HepG2 (cell line): ENCODE data around the gene CCDC3. TPM values are rescaled to one million over a fixed set of nuclear protein-coding genes. Genes with fewer than 3 reads are reported as not detected.

Experiments used
- ATAC-seq: fragments of 200-7000 bp; cut with Tn5 transposase; 3 replicates; pipeline ENCODE4 v1.9.1; 2020; ENCODE audit warnings: mild to moderate bottlenecking, moderate library complexity
- BruUV-seq: library from RNA; stranded (reverse); fragments of 400-500 nt; replicated peaks from 2 replicates; lab custom pipeline; 2021; lab: Mats Ljungman, UMichigan
- CTCF ChIA-PET: fragments of 300-600 bp; formaldehyde crosslinking; extraction: SDS; loops from one replicate; lab custom pipeline; 2021; ENCODE audit warnings: low total read pairs, inconsistent platforms, low intra/inter-chr PET ratio; lab: Yijun Ruan, JAX
- POLR2A ChIA-PET: fragments of 350-600 bp; sonication (Branson Sonifier 250); formaldehyde crosslinking; loops from one replicate; lab custom pipeline; 2020; ENCODE audit warnings: antibody characterized with exemption, inconsistent platforms; lab: Yijun Ruan, JAX
- DNase-seq: peaks from one replicate; pipeline ENCODE4 v3.0.0-alpha.2; 2015; ENCODE audit warnings: low spot score
- FAIRE-seq: peaks from 3 replicates; lab custom pipeline; 2011; peaks lifted over from hg19 to GRCh38; lab: Jason Lieb, UNC
- H2AFZ ChIP-seq: one replicate; pipeline ENCODE4 v1.6.1; 2011; ENCODE audit warnings: low read length, inconsistent platforms
- H3K27ac ChIP-seq: fragments of 300-600 bp; 3 replicates; pipeline ENCODE4 v1.8.0; 2011; ENCODE audit warnings: mixed run types, mild to moderate bottlenecking, mixed read lengths, low read length, inconsistent platforms; ENCODE audit not compliant: insufficient read depth; ENCODE audit errors: extremely low read length
- H3K27me3 ChIP-seq, 2 experiments: fragments of 200-600 bp in 1 of 2; 2 replicates in 1 of 2; 3 replicates in 1 of 2; pipeline versions ENCODE4 v1.6.0 to v1.8.0; 2011; ENCODE audit warnings: low read length in 2 of 2, mild to moderate bottlenecking in 2 of 2, moderate library complexity in 2 of 2, inconsistent platforms in 1 of 2; ENCODE audit not compliant: insufficient read depth in 2 of 2, control insufficient read depth in 1 of 2
- H3K36me3 ChIP-seq, 2 experiments: fragments of 200-600 bp in 1 of 2; replicated peaks in 1 of 2; 2 replicates in 1 of 2; 3 replicates in 1 of 2; pipeline versions ENCODE4 v1.5.1 to v1.8.0; 2011; ENCODE audit warnings: low read length in 2 of 2, inconsistent platforms in 1 of 2; ENCODE audit not compliant: insufficient read depth in 2 of 2, control insufficient read depth in 1 of 2
- H3K4me1 ChIP-seq: 2 replicates; pipeline ENCODE4 v1.5.1; 2012; ENCODE audit warnings: low read length, inconsistent platforms; ENCODE audit not compliant: insufficient read depth
- H3K4me2 ChIP-seq: 2 replicates; pipeline ENCODE4 v1.6.0; 2011; ENCODE audit warnings: low read depth, low read length, inconsistent platforms
- H3K4me3 ChIP-seq, 3 experiments: fragments of 200-600 bp in 1 of 3; sonication (generic), shearing (Covaris generic) in 1 of 3; replicated peaks in 1 of 3; 2 replicates each; pipeline ENCODE4 v1.5.1; 2011 to 2016; ENCODE audit warnings: low read length in 3 of 3, inconsistent platforms in 2 of 3, low read depth in 2 of 3, mild to moderate bottlenecking in 2 of 3, control low read depth in 1 of 3, mixed read lengths in 1 of 3; ENCODE audit not compliant: insufficient read depth in 1 of 3
- H3K79me2 ChIP-seq: one replicate; pipeline ENCODE4 v1.6.1; 2011; ENCODE audit warnings: low read length, inconsistent platforms; ENCODE audit not compliant: insufficient read depth
- H3K9ac ChIP-seq: 2 replicates; pipeline ENCODE4 v1.6.0; 2011; ENCODE audit warnings: mild to moderate bottlenecking, low read depth, low read length, inconsistent platforms; ENCODE audit not compliant: insufficient read depth
- H3K9me3 ChIP-seq: 2 replicates; pipeline ENCODE4 v1.5.1; 2012; ENCODE audit warnings: mild to moderate bottlenecking, low read length
- H4K20me1 ChIP-seq: 2 replicates; pipeline ENCODE4 v1.6.0; 2011; ENCODE audit warnings: inconsistent platforms, mild to moderate bottlenecking, low read length, moderate library complexity; ENCODE audit not compliant: insufficient read depth
- ARID5B ChIP-seq: IDR thresholded peaks from 2 replicates; pipeline ENCODE4 v1.4.0; 2020; ENCODE audit warnings: mild to moderate bottlenecking, missing genetic modification reagents
- BHLHE40 ChIP-seq: IDR thresholded peaks from 2 replicates; pipeline ENCODE4 v1.6.1; 2011; ENCODE audit warnings: low read length, improper control_type of control experiment
- FOXA1 ChIP-seq, 2 experiments: fragments of 450-650 bp in 1 of 2; sonication (generic) in 1 of 2; formaldehyde crosslinking in 1 of 2; IDR thresholded peaks; 2 replicates each; pipeline versions ENCODE4 v1.4.0 to v1.6.1; 2016 to 2020; ENCODE audit warnings: missing genetic modification reagents in 1 of 2
- JUNB ChIP-seq: sonication (generic); formaldehyde crosslinking; IDR thresholded peaks from 2 replicates; pipeline ENCODE4 v1.8.0; 2022; ENCODE audit warnings: missing genetic modification reagents, mild to moderate bottlenecking, borderline replicate concordance
- LCORL ChIP-seq, 2 experiments: fragments of 450-650 bp in 1 of 2; sonication (generic) in 1 of 2; formaldehyde crosslinking in 1 of 2; IDR thresholded peaks; 2 replicates each; pipeline versions ENCODE4 v1.5.0 to v1.6.1; 2017 to 2020; ENCODE audit warnings: antibody characterized with exemption in 1 of 2, missing genetic modification reagents in 1 of 2
- TP53 ChIP-seq: sonication (generic); formaldehyde crosslinking; conservative IDR thresholded peaks from 2 replicates; pipeline ENCODE4 v1.4.0; 2020; ENCODE audit warnings: missing genetic modification reagents
- ZNF547 ChIP-seq: sonication (generic); formaldehyde crosslinking; IDR thresholded peaks from 2 replicates; pipeline ENCODE4 v1.5.1; 2020; ENCODE audit warnings: mild to moderate bottlenecking, missing genetic modification reagents
- ZNF549 ChIP-seq: sonication (generic); formaldehyde crosslinking; IDR thresholded peaks from 2 replicates; pipeline ENCODE4 v1.5.0; 2020; ENCODE audit warnings: missing genetic modification reagents
- ZNF557 ChIP-seq: sonication (generic); formaldehyde crosslinking; IDR thresholded peaks from 2 replicates; pipeline ENCODE4 v1.4.0; 2020; ENCODE audit warnings: missing genetic modification reagents
- WGBS: methylation state at CpG from one replicate; pipeline ENCODE4 v1.1.6; 2017; ENCODE audit warnings: low lambda C conversion rate; 5-methylcytosine and 5-hydroxymethylcytosine counted together
- in situ Hi-C: cut with HindIII; loops from 2 replicates; pipeline ENCODE4 v1.10.0; 2017; ENCODE audit warnings: low pct_unique_long_range_greater_than_20kb; ENCODE audit not compliant: extremely low pct_ligation_motif_present
- intact Hi-C: fragments of 100-400 bp; cut with micrococcal nuclease; formaldehyde crosslinking; loops from one replicate; pipeline ENCODE4 v1.10.0; 2022; ENCODE audit not compliant: unreplicated experiment
- polyA plus RNA-seq, 8 experiments: library from polyadenylated mRNA; depleted of rRNA in 3 of 8; stranded (reverse) in 7 of 8; unstranded in 1 of 8; fragments of >200 nt; fragmentation: Illumina TruSeq in 4 of 8; extraction: Trizol in 4 of 8; gene quantifications; 2 replicates each; pipeline versions ENCODE4 v1.2.1 to v1.2.3, GENCODE V29; 2011 to 2016; ENCODE audit warnings: low read depth in 4 of 8, missing spikeins in 1 of 8, mixed read lengths in 1 of 8; ENCODE audit not compliant: insufficient read depth in 1 of 8
- total RNA-seq, 5 experiments: library from RNA; depleted of rRNA; stranded (reverse); fragments of >200 nt; fragmentation: Illumina TruSeq; extraction: Trizol; gene quantifications; 2 replicates each; pipeline ENCODE4 v1.2.3, GENCODE V29; 2016; ENCODE audit warnings: low read depth in 1 of 5
- TF ChIP-seq, protein P1 (sequence below), 2 experiments: IDR thresholded peaks; 2 replicates each; pipeline ENCODE4 v1.6.1; 2011 to 2012; ENCODE audit warnings: low read length in 2 of 2, borderline replicate concordance in 1 of 2, low read depth in 1 of 2, mild to moderate bottlenecking in 1 of 2, moderate library complexity in 1 of 2

Gene CCDC3
- total and polyA plus RNA-seq, 2 of the 13 experiments (the other 11 are each of a cell fraction or from before 2014, with no cell fraction given): not detected

DNA sequence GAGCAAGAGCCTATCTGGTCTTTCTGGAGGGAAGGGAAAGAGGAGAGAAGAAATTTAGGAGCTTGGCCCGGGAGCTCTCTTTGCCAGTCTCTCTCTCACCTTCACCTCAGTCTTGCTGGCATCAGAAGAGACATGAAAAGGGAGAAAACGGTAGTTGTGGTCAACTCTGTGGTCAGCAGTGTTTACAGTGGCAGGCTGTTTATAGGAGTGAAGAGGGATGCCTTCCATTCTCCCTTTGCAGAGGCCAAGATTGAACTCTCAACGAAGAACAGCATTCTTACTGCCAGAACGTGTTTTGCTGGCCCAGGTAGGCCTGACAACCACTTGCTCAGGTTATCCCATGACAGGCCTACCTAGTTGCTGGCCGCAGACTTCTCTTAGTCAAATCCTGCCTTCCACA, 133.3 kb downstream of the CCDC3 start:
- peaks cover 1 to 5% of the 10 kb centered on the region in 2 experiments; a peak in 2 of 5 replicates for H3K27me3 ChIP-seq
- no peaks in the 10 kb centered on the region for H3K4me1 ChIP-seq
- no peak overlapping the region for H3K27ac ChIP-seq
- no peak for DNase-seq
- H3K9ac ChIP-seq: no peak overlapping the region
- ChIA-PET CTCF (no interaction called here), POLR2A (no interaction called here)
- H4K20me1 ChIP-seq: no peaks in the 10 kb centered on the region
- intact Hi-C loops (no loop called here), in situ Hi-C loops (no loop called here)
- no TSS peak for BruUV-seq
- FAIRE-seq: no peak
- no peak for TF ChIP-seq FOXA1 (IDR thresholded peaks at IDR 0.05)
- no peak for TF ChIP-seq FOXA1 (CRISPR knock-in tag; IDR thresholded peaks at IDR 0.05)
- no peak for TF ChIP-seq ZNF547 (CRISPR knock-in tag)
- TF ChIP-seq ZNF549 (CRISPR knock-in tag): no peak
- TF ChIP-seq ZNF557 (CRISPR knock-in tag): no peak
- TF ChIP-seq TP53: no peak
- no peak for TF ChIP-seq ARID5B (CRISPR knock-in tag)
- TF ChIP-seq, protein P1, sequence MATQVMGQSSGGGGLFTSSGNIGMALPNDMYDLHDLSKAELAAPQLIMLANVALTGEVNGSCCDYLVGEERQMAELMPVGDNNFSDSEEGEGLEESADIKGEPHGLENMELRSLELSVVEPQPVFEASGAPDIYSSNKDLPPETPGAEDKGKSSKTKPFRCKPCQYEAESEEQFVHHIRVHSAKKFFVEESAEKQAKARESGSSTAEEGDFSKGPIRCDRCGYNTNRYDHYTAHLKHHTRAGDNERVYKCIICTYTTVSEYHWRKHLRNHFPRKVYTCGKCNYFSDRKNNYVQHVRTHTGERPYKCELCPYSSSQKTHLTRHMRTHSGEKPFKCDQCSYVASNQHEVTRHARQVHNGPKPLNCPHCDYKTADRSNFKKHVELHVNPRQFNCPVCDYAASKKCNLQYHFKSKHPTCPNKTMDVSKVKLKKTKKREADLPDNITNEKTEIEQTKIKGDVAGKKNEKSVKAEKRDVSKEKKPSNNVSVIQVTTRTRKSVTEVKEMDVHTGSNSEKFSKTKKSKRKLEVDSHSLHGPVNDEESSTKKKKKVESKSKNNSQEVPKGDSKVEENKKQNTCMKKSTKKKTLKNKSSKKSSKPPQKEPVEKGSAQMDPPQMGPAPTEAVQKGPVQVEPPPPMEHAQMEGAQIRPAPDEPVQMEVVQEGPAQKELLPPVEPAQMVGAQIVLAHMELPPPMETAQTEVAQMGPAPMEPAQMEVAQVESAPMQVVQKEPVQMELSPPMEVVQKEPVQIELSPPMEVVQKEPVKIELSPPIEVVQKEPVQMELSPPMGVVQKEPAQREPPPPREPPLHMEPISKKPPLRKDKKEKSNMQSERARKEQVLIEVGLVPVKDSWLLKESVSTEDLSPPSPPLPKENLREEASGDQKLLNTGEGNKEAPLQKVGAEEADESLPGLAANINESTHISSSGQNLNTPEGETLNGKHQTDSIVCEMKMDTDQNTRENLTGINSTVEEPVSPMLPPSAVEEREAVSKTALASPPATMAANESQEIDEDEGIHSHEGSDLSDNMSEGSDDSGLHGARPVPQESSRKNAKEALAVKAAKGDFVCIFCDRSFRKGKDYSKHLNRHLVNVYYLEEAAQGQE (IDR thresholded peaks at IDR 0.05; ENCODE audit: borderline replicate concordance in 1 of 2, low read depth in 1 of 2, low read length in 2 of 2): no peak
- no peak for TF ChIP-seq LCORL (IDR thresholded peaks at IDR 0.05)
- no peak for TF ChIP-seq LCORL (CRISPR knock-in tag; IDR thresholded peaks at IDR 0.05)
- TF ChIP-seq JUNB: no peak
- TF ChIP-seq BHLHE40: no peak
- H3K9me3 ChIP-seq: no peaks in the 10 kb centered on the region
- ATAC-seq: no peak
- no peak overlapping the region for H3K4me2 ChIP-seq
- no peaks in the 10 kb centered on the region for H3K36me3 ChIP-seq
- H2AFZ ChIP-seq: no peak overlapping the region
- 10% methylated on average over 5 of the region's 5 CpGs for WGBS
- H3K79me2 ChIP-seq: no peaks in the 10 kb centered on the region
- H3K4me3 ChIP-seq: no peak overlapping the region
